Measurements from ENCODE around the gene CD59.
"Not testable (repeated sequence)": the region's sequence is repeated elsewhere in the genome, so short reads cannot be mapped to it uniquely, and the experiment has no call there.

- not testable (repeated sequence) for TF ChIP-seq CTCF (IDR thresholded peaks at IDR 0.05 in 4 of 5, conservative IDR thresholded peaks at IDR 0.05 in 1 of 5); POLR2A (IDR thresholded peaks at IDR 0.05)
Observed at GRCh38 chr11:33729072-33729664, 7.1 kb downstream of the CD59 start.
